ENCODE measurements around the gene SLIT3.

DNA sequence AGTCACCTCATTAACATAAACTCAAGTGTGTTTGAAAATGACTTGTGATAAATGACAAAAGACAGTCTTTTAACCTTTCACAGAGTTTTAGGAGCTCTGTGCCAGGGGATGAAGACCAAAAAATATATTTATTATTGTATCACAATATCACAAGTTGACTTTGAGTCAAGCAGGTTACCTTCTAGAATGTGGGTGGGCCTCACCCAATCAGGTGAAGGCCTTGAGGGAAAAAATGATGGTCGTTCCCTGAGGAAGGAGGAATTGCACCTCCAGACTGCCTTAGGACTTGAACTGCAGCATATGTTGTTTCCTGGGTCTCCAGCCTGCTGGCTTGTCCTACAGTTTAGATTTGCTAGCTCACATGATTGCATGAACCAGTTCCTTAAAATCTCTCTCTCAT, 680.1 kb downstream of the SLIT3 start:
- TF ChIP-seq EZH2 (IDR thresholded peaks at IDR 0.05; ENCODE audit: borderline replicate concordance) = no peak
- TF ChIP-seq, protein P1, sequence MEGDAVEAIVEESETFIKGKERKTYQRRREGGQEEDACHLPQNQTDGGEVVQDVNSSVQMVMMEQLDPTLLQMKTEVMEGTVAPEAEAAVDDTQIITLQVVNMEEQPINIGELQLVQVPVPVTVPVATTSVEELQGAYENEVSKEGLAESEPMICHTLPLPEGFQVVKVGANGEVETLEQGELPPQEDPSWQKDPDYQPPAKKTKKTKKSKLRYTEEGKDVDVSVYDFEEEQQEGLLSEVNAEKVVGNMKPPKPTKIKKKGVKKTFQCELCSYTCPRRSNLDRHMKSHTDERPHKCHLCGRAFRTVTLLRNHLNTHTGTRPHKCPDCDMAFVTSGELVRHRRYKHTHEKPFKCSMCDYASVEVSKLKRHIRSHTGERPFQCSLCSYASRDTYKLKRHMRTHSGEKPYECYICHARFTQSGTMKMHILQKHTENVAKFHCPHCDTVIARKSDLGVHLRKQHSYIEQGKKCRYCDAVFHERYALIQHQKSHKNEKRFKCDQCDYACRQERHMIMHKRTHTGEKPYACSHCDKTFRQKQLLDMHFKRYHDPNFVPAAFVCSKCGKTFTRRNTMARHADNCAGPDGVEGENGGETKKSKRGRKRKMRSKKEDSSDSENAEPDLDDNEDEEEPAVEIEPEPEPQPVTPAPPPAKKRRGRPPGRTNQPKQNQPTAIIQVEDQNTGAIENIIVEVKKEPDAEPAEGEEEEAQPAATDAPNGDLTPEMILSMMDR (IDR thresholded peaks at IDR 0.05; ENCODE audit: poor library complexity) = no peak
